ENCODE data around the gene PXN.
"Not testable (repeated sequence)": the region's sequence is repeated elsewhere in the genome, so short reads cannot be mapped to it uniquely, and the experiment has no call there.

Gene PXN

GRCh38 chr12:120262852-120263747 lies 2.4 kb downstream of the PXN start:
- no peak for DNase-seq (ENCODE audit: low read depth in 2 of 2)

GRCh38 chr12:120261951-120262851 lies 3.3 kb downstream of the PXN start:
- no peak for DNase-seq (ENCODE audit: low read depth in 2 of 2)

- no peak for DNase-seq (ENCODE audit: low read depth in 2 of 2)
These were observed 4.9 kb downstream of the PXN start for GRCh38 chr12:120260607-120261006.

GRCh38 chr12:120259418-120260202 lies 5.9 kb downstream of the PXN start:
- no peak for DNase-seq (ENCODE audit: low read depth in 2 of 2)

GRCh38 chr12:120258323-120258896 lies 7.1 kb downstream of the PXN start:
- no peak for DNase-seq (ENCODE audit: low read depth in 2 of 2)

- no peak for DNase-seq (ENCODE audit: low read depth in 2 of 2)
These were observed 8.3 kb downstream of the PXN start for GRCh38 chr12:120257041-120257821.

- DNase-seq (ENCODE audit: low read depth in 2 of 2), result no peak
These were observed 10.7 kb downstream of the PXN start for GRCh38 chr12:120254809-120255208.

- DNase-seq (ENCODE audit: low read depth in 2 of 2), result not testable (repeated sequence)
These were observed 12.2 kb downstream of the PXN start for GRCh38 chr12:120253313-120253712.

- peak; percentile 66 to 75 for DNase-seq (ENCODE audit: low read depth in 2 of 2)
These were observed 13.2 kb downstream of the PXN start for GRCh38 chr12:120252071-120252906.

GRCh38 chr12:120251364-120252070 lies 14.0 kb downstream of the PXN start:
- not testable (repeated sequence) for DNase-seq (ENCODE audit: low read depth in 2 of 2)

- DNase-seq (ENCODE audit: low read depth in 2 of 2), result peak in 1 of 2 donors; percentile 27
These were observed 15.4 kb downstream of the PXN start for GRCh38 chr12:120249875-120250795.

- DNase-seq (ENCODE audit: low read depth in 2 of 2), result no peak
These were observed 16.2 kb downstream of the PXN start for GRCh38 chr12:120249266-120249874.

GRCh38 chr12:120247621-120248030 lies 17.9 kb downstream of the PXN start:
- DNase-seq (ENCODE audit: low read depth in 2 of 2), result no peak

- DNase-seq (ENCODE audit: low read depth in 2 of 2), result no peak
These were observed 18.3 kb downstream of the PXN start for GRCh38 chr12:120247183-120247582.

- DNase-seq (ENCODE audit: low read depth in 2 of 2), result not testable (repeated sequence)
These were observed 18.8 kb downstream of the PXN start for GRCh38 chr12:120246705-120247104.

- no peak for DNase-seq (ENCODE audit: low read depth in 2 of 2)
These were observed 22.4 kb downstream of the PXN start for GRCh38 chr12:120242971-120243699.

All from activated CD8-positive, alpha-beta memory T cell treated with anti-CD3 and anti-CD28 coated beads for 4 hours (primary cell).